ENCODE measurements around the gene DUSP12.

Gene DUSP12

GRCh38 chr1:161749509-161750407 is at the start of gene DUSP12:
DUSP12 (plus strand) TSS chr1:161749786; CDS start chr1:161749802, 16 bp downstream.
- peak; percentile 96 for DNase-seq (ENCODE audit: low read depth)
- H3K4me3 ChIP-seq (ENCODE audit: low read length): peak within 1 kb of the TSS; percentile 89
- TF ChIP-seq CTCF (conservative IDR thresholded peaks at IDR 0.05; ENCODE audit: low read length): peak; percentile 43

GRCh38 chr1:161702250-161702649 is 47.3 kb upstream of the DUSP12 start:
- no peak overlapping the region for H3K4me3 ChIP-seq (ENCODE audit: low read length)
- no peak for DNase-seq (ENCODE audit: low read depth)
- no peak for TF ChIP-seq CTCF (conservative IDR thresholded peaks at IDR 0.05; ENCODE audit: low read length)

GRCh38 chr1:161705537-161705936 is 44.0 kb upstream of the DUSP12 start:
- TF ChIP-seq CTCF (conservative IDR thresholded peaks at IDR 0.05; ENCODE audit: low read length): no peak
- no peak overlapping the region for H3K4me3 ChIP-seq (ENCODE audit: low read length)
- no peak for DNase-seq (ENCODE audit: low read depth)

GRCh38 chr1:161706113-161706481 is 43.5 kb upstream of the DUSP12 start:
- no peak for TF ChIP-seq CTCF (conservative IDR thresholded peaks at IDR 0.05; ENCODE audit: low read length)
- no peak overlapping the region for H3K4me3 ChIP-seq (ENCODE audit: low read length)
- peak; percentile 82 for DNase-seq (ENCODE audit: low read depth)

GRCh38 chr1:161706482-161707347 is 42.9 kb upstream of the DUSP12 start, which contains the start of gene FCRLA:
FCRLA (plus strand) TSS chr1:161707229; CDS start chr1:161707265, 36 bp downstream.
- no peak for TF ChIP-seq CTCF (conservative IDR thresholded peaks at IDR 0.05; ENCODE audit: low read length)
- peak; percentile 91 for DNase-seq (ENCODE audit: low read depth)
- no peak within 1 kb of the TSS for H3K4me3 ChIP-seq (ENCODE audit: low read length)

- no peak overlapping the region for H3K4me3 ChIP-seq (ENCODE audit: low read length)
- DNase-seq (ENCODE audit: low read depth): no peak
- TF ChIP-seq CTCF (conservative IDR thresholded peaks at IDR 0.05; ENCODE audit: low read length): no peak
These were observed 42.1 kb upstream of the DUSP12 start for GRCh38 chr1:161707503-161707902.
